ENCODE results near the gene BGN.
A peak's percentile ranks its signal among the peaks of the same experiment; 100 is the strongest.

Gene BGN

GRCh38 chrX:153526801-153527200 is 32.0 kb downstream of the BGN start:
- DNase-seq (ENCODE audit: low read depth in 3 of 3), result no peak

GRCh38 chrX:153527208-153527607 is 32.4 kb downstream of the BGN start:
- DNase-seq (ENCODE audit: low read depth in 3 of 3), result no peak

- DNase-seq (ENCODE audit: low read depth in 3 of 3), result no peak
Measured at GRCh38 chrX:153530411-153531129, 35.8 kb downstream of the BGN start.

GRCh38 chrX:153533091-153533490 is 38.3 kb downstream of the BGN start:
- no peak for DNase-seq (ENCODE audit: low read depth in 3 of 3)

- DNase-seq (ENCODE audit: low read depth in 3 of 3), result no peak
Measured at GRCh38 chrX:153537080-153537479, 42.3 kb downstream of the BGN start.

GRCh38 chrX:153537526-153538295 is 42.9 kb downstream of the BGN start:
- DNase-seq (ENCODE audit: low read depth in 3 of 3), result no peak

- DNase-seq (ENCODE audit: low read depth in 3 of 3), result no peak
Measured at GRCh38 chrX:153538424-153538823, 43.6 kb downstream of the BGN start.

GRCh38 chrX:153539171-153539978 is 44.6 kb downstream of the BGN start:
- DNase-seq (ENCODE audit: low read depth in 3 of 3), result peak; percentile 22 to 55 (median 40)

GRCh38 chrX:153539979-153540358 is 45.2 kb downstream of the BGN start:
- no peak for DNase-seq (ENCODE audit: low read depth in 3 of 3)

GRCh38 chrX:153544727-153545126 is 49.9 kb downstream of the BGN start:
- no peak for DNase-seq (ENCODE audit: low read depth in 3 of 3)

GRCh38 chrX:153546386-153546785 is 51.6 kb downstream of the BGN start:
- no peak for DNase-seq (ENCODE audit: low read depth in 3 of 3)

GRCh38 chrX:153547195-153547594 is 52.4 kb downstream of the BGN start:
- DNase-seq (ENCODE audit: low read depth in 3 of 3), result no peak

GRCh38 chrX:153549231-153549630 is 54.5 kb downstream of the BGN start:
- no peak for DNase-seq (ENCODE audit: low read depth in 3 of 3)

GRCh38 chrX:153549807-153550206 is 55.0 kb downstream of the BGN start:
- no peak for DNase-seq (ENCODE audit: low read depth in 3 of 3)

- no peak for DNase-seq (ENCODE audit: low read depth in 3 of 3)
Measured at GRCh38 chrX:153551135-153551534, 56.4 kb downstream of the BGN start.

GRCh38 chrX:153554519-153555167 is 59.9 kb downstream of the BGN start:
- DNase-seq (ENCODE audit: low read depth in 3 of 3), result peak; percentile 21 to 53 (median 26)

GRCh38 chrX:153556767-153557166 is 62.0 kb downstream of the BGN start:
- no peak for DNase-seq (ENCODE audit: low read depth in 3 of 3)

GRCh38 chrX:153557618-153558355 is 63.0 kb downstream of the BGN start:
- no peak for DNase-seq (ENCODE audit: low read depth in 3 of 3)
